ENCODE measurements around the gene LHX4.

LHX4 gene

GRCh38 chr1:180275726-180276125 lies 45.7 kb downstream of the LHX4 start:
- DNase-seq = no peak

- no peak for DNase-seq
These were observed 47.6 kb downstream of the LHX4 start for GRCh38 chr1:180277476-180278193.

GRCh38 chr1:180278194-180278515 lies 48.1 kb downstream of the LHX4 start:
- no peak for DNase-seq

- no peak for DNase-seq
These were observed 48.7 kb downstream of the LHX4 start for GRCh38 chr1:180278596-180279395.

- DNase-seq = no peak
These were observed 49.6 kb downstream of the LHX4 start for GRCh38 chr1:180279651-180280050.

- no peak for DNase-seq
These were observed 50.6 kb downstream of the LHX4 start for GRCh38 chr1:180280617-180281016.

GRCh38 chr1:180281490-180281889 lies 51.4 kb downstream of the LHX4 start:
- no peak for DNase-seq

- DNase-seq = peak; percentile 32
These were observed 52.5 kb downstream of the LHX4 start for GRCh38 chr1:180282401-180283044.

GRCh38 chr1:180283098-180283497 lies 53.0 kb downstream of the LHX4 start:
- DNase-seq = no peak

- no peak for DNase-seq
These were observed 56.4 kb downstream of the LHX4 start for GRCh38 chr1:180286417-180286816.

- DNase-seq = no peak
These were observed 58.1 kb downstream of the LHX4 start for GRCh38 chr1:180287988-180288705.

- DNase-seq = no peak
These were observed 58.9 kb downstream of the LHX4 start for GRCh38 chr1:180288940-180289339.

GRCh38 chr1:180290265-180291001 lies 60.4 kb downstream of the LHX4 start:
- no peak for DNase-seq

GRCh38 chr1:180291004-180291403 lies 60.9 kb downstream of the LHX4 start:
- DNase-seq = no peak

- DNase-seq = no peak
These were observed 64.6 kb downstream of the LHX4 start for GRCh38 chr1:180294711-180295110.

GRCh38 chr1:180295999-180296398 lies 65.9 kb downstream of the LHX4 start:
- DNase-seq = no peak

- DNase-seq = peak; percentile 90
These were observed 69.6 kb downstream of the LHX4 start for GRCh38 chr1:180299479-180300221.

- DNase-seq = no peak
These were observed 71.2 kb downstream of the LHX4 start for GRCh38 chr1:180301135-180301742.

- DNase-seq = no peak
These were observed 79.3 kb downstream of the LHX4 start for GRCh38 chr1:180309338-180309737.

GRCh38 chr1:180310095-180310494 lies 80.0 kb downstream of the LHX4 start:
- no peak for DNase-seq

GRCh38 chr1:180311011-180311730 lies 81.1 kb downstream of the LHX4 start:
- no peak for DNase-seq
